GM19099 (cell line): ENCODE results near the gene IBA57.

Experiments used
- POLR2A ChIP-seq: IDR thresholded peaks from 3 replicates; pipeline ENCODE4 v1.6.1; 2011; ENCODE audit warnings: low read depth; ENCODE audit not compliant: insufficient read length; ENCODE audit errors: extremely low read depth

Gene IBA57

DNA sequence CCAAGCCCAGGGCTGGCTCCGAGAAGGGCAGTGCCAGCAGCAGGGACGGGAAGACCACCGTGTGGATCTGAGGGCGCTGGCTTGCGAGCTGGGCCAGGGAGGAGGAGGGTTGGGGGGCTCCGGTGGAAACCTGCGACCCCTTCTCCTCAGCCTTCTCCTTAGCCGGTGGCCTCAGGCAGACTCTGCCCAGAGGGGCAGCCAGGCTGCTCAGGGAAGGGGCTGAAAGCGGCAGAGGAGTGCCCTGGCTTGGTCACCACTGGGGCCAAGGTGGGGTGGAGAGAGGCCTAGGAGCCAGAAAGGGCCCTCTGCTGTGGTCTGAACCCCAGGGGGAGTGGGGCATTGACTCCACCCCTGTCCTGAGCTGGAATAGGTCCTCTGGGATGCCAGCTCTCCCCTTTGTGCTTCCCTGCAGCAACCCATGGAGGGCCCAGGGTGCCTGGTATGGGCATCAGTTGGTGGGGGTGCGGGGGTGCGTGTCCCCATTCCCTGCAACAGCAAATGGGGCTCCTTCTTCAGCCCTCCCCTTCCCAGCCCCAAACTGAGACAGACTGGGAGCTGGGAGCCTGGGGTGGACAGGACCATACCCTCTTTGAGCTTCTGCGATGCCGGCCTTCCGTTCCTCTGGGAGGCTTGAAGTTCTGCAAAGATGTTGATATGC is 6.5 kb upstream of the IBA57 start:
- no peak for TF ChIP-seq POLR2A

DNA sequence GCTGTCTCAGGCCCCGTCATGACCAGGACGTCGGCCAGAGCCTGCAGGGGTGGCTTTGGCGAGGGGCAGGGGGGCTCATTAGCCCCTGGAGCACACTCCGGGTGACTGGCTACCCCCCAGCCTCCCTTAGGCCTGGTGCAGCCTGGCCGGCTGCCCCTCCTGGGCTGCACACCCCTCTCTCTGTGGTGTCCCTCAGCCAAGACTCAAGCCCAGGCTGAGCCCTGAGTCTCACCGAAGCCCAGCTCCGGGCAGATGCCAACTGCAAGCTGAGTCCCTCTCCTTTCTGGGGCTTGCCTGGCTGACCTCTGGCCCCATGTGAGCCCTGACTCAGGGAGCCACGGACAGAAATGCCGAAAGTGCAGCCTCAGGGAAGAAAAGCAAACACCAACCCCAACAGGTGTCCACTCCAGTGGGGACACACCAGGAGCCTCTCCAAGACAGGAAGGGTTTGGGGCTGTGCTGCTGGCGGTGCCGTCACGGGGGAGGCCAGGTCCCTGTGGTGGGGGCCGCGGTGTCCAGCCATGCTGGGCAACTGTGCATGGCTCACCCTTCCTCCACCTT is 5.3 kb upstream of the IBA57 start:
- TF ChIP-seq POLR2A, result no peak

DNA sequence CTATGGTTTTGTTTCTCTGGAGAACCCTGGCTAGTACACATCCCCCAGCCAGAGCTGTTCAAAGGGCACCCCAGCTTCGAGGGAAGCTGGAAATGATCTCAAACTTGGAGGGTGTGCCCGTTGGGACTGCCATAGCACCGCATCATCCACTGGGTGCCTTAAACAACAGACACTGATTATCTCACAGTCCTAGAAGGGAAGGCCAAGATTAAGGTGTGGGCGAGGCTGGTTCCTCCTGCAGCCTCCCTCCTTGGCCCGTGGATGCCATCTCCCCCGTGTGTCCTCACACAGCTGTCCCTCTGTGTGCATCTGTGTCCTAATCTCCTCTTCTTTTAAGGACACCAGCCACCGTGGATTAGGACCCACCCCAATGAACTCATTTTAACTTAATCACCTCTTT is 4.2 kb upstream of the IBA57 start:
- TF ChIP-seq POLR2A, result no peak

DNA sequence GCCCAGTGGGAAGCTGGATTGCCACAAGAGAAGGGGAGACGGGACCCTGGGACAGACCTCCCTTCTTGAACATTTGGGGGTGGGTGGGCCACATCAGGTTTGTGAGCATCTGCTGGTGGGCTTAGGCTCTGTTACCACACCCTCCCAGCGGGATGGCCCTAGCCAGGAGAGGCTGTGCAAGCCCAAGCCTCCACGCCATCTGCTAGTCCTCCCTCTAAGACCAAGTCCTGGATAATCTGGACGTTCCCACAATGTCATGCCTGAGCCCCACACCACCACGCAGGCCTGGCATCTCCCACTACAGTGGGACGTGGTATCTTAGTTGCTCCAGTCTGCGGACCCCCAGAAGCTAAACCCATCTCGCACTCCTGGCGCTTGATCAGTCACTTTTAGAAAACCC is 3.7 kb upstream of the IBA57 start:
- no peak for TF ChIP-seq POLR2A

DNA sequence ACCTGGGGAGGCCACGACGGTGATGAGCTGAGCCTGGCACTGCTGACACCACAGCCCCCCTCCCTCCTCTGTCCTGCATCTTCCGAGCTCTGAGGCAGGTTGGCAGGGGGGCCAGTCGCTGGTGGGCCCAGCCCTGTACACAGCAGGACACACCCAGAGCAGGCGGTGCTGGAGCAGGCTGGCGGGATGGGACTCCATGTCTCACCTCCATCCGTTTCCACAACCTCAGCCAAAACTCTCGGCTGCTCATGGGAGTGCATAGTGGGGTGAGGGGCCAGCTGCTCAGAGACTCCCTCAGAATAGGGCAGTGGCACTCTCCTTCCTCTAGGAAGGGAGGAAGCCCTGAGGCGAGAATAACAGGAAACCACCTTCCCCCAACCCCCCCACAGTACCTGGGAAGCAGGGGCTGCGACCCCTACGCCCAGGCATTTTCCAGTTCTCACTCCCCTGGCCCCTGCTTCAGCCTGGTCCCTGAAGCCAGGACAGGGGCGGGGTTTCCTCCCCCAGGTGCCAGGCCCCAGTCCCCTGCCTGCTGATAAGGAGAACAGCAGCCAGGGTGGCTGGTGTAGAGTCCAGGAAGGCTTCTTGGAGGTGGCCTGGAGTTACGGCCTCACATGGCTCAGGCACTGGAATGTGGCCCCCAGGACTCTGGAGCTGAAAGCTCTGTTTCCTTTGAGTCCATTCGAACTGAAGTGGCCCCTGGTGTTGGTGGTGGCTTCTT is 3.2 kb upstream of the IBA57 start:
- no peak for TF ChIP-seq POLR2A

DNA sequence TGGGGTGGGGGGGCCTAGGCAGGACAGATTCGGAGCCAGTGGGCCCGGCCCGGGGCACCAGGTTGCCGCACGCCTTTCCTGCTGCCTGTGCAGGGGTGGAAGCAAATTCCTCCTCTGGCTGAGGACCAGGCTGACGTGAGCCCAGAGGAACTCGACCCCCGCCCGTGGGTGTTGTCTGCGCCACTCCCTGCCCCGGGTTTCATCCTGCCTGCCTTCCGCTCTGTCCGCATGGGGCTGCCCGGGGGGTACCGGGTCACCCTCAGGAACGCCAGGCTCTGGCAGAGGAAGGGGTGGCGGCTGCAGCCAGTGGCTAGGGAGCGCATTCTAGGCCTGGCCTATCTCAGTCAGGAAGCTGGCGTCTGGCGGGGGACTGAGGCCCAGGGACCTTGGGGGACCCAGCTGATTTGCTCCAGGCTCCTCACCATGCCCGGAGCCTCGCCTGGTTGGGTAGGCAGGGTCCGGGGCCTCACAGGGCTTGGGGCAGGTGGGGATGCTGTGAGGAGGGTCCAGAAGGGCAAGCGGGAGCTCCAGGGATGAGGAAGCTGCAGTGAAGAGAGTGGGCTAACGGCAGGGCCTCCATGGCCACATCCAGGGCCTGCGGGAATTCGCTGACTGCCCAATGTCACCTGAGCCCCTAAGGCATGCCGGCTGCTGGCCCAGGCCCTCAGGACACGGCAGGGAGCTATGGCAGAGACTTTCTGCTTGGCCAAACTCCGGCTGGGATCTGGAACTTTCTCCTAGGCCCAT is 2.4 kb upstream of the IBA57 start:
- TF ChIP-seq POLR2A, result no peak

DNA sequence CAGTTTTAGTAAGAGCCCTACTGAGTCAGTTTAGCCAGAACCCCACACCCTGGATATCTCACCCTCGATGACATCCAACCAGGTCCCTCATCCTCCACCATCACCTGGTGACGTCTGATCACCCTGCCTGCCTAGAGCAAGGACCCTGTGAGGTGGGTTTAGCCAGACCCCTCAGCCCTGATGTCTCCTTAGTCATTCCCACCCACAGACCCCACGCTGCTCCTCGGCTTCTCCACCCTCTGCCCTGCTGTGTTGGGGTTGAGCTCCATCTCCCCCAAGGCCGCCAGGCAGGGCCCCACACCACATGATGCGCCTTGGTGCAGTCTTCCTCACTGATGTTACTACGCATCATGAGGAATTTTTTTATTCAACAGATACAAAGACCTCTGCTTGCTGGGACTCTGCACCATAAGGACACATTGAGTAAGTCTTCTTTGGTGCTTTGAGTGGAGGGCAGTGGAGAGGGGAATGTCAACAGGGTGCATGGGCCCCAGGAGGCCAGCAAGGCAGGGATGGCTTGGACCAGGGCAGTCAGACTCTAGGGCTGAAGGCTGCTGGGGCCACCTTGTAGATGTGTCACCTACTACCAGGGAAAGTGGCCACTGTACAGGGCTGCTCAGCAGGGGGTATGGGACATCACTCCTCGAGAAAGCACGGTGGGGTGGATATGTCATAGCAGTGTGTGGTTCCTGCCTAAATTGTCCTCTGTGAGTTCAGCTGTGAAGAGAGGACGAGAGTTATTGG is 1.7 kb upstream of the IBA57 start:
- TF ChIP-seq POLR2A, result no peak

DNA sequence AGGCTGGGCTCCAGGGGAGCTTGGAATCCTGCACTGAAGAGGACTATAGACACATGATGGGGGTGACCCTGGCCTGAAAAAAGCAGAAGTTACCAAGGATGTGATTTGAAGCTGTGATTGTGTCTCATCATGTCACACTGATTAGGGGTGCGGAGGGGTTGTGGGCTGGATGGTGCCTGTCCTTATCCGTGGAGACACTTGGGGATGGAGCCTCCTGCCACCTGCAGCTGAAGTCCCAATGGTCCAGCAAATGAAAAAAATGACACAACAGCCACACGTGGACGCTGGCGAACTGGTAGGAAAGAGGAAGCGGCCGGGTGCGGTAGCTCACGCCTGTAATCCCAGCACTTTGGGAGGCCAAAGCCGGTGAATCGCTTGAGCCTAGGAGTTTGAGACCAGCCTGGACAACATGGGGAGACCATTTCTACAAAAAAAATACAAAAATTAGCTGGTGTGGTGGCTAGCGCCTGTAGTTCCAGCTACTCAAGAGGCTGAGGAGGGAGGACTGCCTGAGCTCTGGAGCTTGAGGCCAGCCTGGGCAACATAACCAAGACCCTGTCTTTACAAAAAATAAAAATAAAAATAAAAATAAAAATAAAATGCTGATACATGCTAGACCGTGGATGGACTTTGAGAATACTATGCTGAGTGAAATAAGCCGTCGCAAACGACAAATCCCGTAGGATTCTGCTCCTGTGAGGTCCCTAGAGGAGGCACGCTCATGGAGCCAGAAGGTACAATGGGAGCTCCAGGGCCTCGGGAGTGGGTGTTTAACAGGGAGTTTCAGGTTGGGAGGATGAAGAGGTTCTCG is 838 bp upstream of the IBA57 start:
- no peak for TF ChIP-seq POLR2A

DNA sequence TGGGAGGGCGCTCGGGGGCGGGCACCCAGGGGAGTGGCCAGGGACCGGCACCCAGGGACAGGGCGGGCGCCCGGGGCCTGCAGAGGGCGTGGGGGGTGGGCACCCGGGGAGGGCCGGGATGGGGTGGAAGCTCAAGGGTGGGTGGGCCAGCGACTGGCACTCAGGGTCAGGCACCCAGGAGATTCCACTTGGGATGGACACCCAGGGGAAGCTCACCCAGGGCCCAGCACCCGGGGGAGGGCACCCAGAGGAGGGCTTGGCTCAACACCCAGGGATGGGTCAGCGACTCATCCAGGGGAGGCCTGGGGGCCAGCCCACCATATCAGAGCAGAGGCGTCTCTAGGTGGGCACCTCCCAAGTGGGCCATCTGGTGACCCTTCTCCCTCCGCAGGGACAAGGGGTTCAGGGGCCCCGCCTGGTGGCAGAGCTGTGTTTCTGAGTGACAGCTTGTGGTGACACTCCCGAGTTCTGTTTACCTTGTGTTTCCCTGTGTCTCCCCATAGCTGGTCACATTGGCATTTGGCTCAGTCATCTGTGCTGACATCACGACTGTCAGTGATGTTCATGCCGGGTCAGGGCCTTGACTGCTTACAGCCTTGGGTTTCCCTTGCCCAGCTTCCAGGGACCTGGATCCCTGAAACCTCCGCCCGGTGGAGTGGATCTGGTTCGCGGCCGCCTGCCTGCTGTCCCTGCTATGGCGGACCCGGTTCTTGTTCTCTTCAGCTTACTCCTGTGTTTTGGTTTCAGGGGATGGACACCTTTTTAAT is 749 bp downstream of the IBA57 start:
- no peak for TF ChIP-seq POLR2A

DNA sequence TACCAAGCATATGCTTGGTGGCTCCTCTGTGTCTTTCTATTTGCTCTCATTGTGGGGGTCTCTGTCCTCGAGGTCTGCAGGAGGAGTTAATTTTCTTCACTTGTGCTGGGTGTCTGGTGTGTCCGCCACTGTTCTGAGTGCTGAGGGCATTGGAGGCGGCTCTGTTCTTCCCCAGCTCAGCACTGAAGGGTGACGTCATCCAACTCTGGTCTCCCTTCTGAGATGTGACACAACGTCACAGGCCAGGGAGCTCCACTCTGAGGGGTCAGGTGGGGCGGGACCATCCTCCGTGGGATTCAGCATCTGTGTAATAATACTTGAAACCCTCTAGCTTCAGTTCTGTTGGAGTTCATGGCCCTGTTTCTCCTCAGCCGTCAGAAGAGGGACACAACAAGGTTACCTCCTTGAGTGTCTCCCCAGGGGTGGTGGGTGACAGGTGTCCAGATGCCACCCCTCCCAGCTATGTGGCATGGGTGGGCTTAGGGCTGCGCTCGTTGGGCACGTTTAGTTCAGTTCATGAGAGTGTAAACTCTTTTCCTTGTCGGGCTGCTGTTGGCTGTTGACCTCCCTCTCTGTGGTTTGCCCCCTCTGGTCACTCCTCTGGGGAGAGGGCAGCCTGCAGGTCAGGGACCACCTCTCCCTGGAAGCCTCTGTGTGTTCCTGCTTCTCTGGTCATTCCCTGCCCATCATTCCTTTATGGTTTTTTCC is 3.1 kb downstream of the IBA57 start:
- no peak for TF ChIP-seq POLR2A

DNA sequence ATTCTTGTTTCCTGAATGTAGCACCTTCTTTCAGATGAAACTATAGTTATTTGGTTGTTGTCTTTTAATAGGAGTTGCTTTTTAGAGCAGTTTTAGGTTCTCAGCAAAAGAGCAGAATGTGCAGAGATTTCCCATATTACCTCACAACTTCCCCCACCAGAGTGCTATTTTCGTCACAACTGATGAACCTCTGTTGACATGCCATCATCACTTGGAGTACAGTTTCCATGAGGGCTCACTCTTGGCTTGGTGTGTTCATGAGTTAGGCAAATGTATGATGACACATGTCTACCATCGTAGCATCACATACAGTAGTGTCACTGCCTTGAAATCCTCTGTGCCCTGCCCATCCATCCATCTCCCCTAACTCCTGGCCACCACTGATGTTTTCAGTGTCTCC is 3.7 kb downstream of the IBA57 start:
- no peak for TF ChIP-seq POLR2A

DNA sequence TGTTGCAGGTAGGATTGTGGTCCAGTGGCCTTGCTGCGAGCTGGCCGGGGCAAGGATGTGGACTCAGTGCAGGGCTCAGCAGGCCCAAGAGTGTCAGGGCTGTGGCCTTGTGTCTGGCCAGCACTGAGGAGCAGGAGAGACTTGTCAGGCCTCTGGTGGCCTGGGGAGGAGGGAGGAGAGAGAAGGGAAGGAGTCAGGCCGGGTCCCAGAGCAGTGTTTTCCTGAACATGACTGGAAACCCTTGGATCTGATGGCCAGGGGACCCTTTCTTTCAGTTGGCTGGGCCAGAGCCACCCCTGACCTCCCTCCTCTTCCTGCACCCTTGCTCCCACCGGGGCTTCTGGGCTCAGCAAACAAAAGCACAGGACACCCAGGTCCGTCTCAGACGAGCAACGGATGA is 5.1 kb downstream of the IBA57 start:
- TF ChIP-seq POLR2A, result no peak
